Sigmoid colon (tissue), 7 donors: Measurements from ENCODE around the gene RPUSD3. TPM values are rescaled to one million over a fixed set of nuclear protein-coding genes. Genes with fewer than 3 reads are reported as not detected.

Experiments used
- DNase-seq: peaks from one replicate; pipeline ENCODE4 v3.0.0-alpha.2; 2019
- H3K27ac ChIP-seq, 4 donors: fragments of 200-600 bp; sonication (generic); one replicate each; pipeline ENCODE4 v1.5.1; 2016 to 2019; ENCODE audit warnings: mild to moderate bottlenecking in 1 of 4
- H3K27me3 ChIP-seq, 3 donors: fragments of 200-600 bp; sonication (generic); one replicate each; pipeline ENCODE4 v1.5.1; 2019; ENCODE audit warnings: mild to moderate bottlenecking in 1 of 3
- H3K36me3 ChIP-seq, 4 donors: fragments of 200-600 bp; sonication (generic); one replicate each; pipeline ENCODE4 v1.5.1; 2016 to 2019
- H3K4me1 ChIP-seq, 4 donors: fragments of 200-600 bp; sonication (generic); one replicate each; pipeline ENCODE4 v1.5.1; 2017 to 2019
- H3K4me3 ChIP-seq, 4 donors: fragments of 200-600 bp; sonication (generic); one replicate each; pipeline ENCODE4 v1.5.1; 2017 to 2019; ENCODE audit warnings: mild to moderate bottlenecking in 2 of 4, moderate library complexity in 1 of 4
- H3K9me3 ChIP-seq, 4 donors: fragments of 200-600 bp in 3 of 4; sonication (generic) in 3 of 4; one replicate each; pipeline versions ENCODE4 v1.5.1 to v1.6.1; 2013 to 2019
- CTCF ChIP-seq, 4 experiments: fragments of 450-650 bp in 3 of 4; fragments of 200-600 bp in 1 of 4; IDR thresholded peaks; one replicate each; pipeline ENCODE4 v1.5.1; 2016 to 2019; ENCODE audit warnings: antibody characterized with exemption in 4 of 4, mild to moderate bottlenecking in 3 of 4, moderate library complexity in 2 of 4
- EP300 ChIP-seq, 4 donors: sonication (generic); formaldehyde crosslinking; IDR thresholded peaks; one replicate each; pipeline ENCODE4 v1.6.1; 2017; ENCODE audit warnings: antibody characterized with exemption in 4 of 4
- POLR2A ChIP-seq, 2 donors: fragments of 450-650 bp; IDR thresholded peaks; one replicate each; pipeline ENCODE4 v1.6.1; 2016; ENCODE audit warnings: antibody characterized with exemption in 2 of 2, mild to moderate bottlenecking in 2 of 2, moderate library complexity in 2 of 2
- POLR2AphosphoS5 ChIP-seq, 4 donors: sonication (generic); formaldehyde crosslinking; IDR thresholded peaks; one replicate each; pipeline ENCODE4 v1.6.1; 2017; ENCODE audit warnings: antibody characterized with exemption in 4 of 4
- WGBS, 2 donors: extraction: QIAGEN DNeasy Blood & Tissue Kit; methylation state at CpG; one replicate each; pipeline ENCODE4 v1.1.7; 2013; 5-methylcytosine and 5-hydroxymethylcytosine counted together
- intact Hi-C: fragments of 100-400 bp; cut with DNase I; formaldehyde crosslinking; loops from one replicate; pipeline ENCODE4 v1.15.1; 2023
- polyA plus RNA-seq, 3 donors: library from polyadenylated mRNA; stranded (reverse); fragments of 200-250 nt; gene quantifications; one replicate each; pipeline ENCODE4 v1.2.3, GENCODE V29; 2013
- total RNA-seq, 4 donors: library from RNA; depleted of rRNA; stranded (reverse); fragments of >200 nt; gene quantifications; one replicate each; pipeline ENCODE4 v1.1.0, GENCODE V29; 2016
- donor health status: healthy with polysubstance abuse.
- donor health status: Bipolar disorder and iron deficiency.
- donor health status: healthy.

The RPUSD3 gene
- total and polyA plus RNA-seq, 7 donors, result 22.0 to 54.7 (median 42.6) TPM

GRCh38 chr3:9820543-9820942, 23.3 kb downstream of the RPUSD3 start:
- intact Hi-C loops, result no loop called here
- Histone ChIP-seq H3K4me3 (no peak overlapping the region), H3K4me1 (no peaks in the 10 kb centered on the region), H3K36me3 (peaks cover 0 to 18% (median 0%) of the 10 kb centered on the region in 4 donors), H3K27ac (no peak overlapping the region), H3K27me3 (no peaks in the 10 kb centered on the region), H3K9me3 (no peaks in the 10 kb centered on the region)
- TF ChIP-seq CTCF (IDR thresholded peaks at IDR 0.05) (no peak), EP300 (IDR thresholded peaks at IDR 0.05) (no peak), POLR2A (IDR thresholded peaks at IDR 0.05) (no peak), POLR2AphosphoS5 (IDR thresholded peaks at IDR 0.05) (no peak)
- WGBS, 2 donors, result 93 to 94% methylated on average over 12 of the region's 12 CpGs
- no peak for DNase-seq

- Histone ChIP-seq H3K27ac (no peak overlapping the region), H3K36me3 (peaks cover 0 to 20% (median 0%) of the 10 kb centered on the region in 4 donors), H3K4me3 (no peak overlapping the region), H3K9me3 (no peaks in the 10 kb centered on the region), H3K27me3 (no peaks in the 10 kb centered on the region), H3K4me1 (no peaks in the 10 kb centered on the region)
- intact Hi-C loops, result no loop called here
- 82 to 83% methylated on average over 7 of the region's 7 CpGs for WGBS, 2 donors
- TF ChIP-seq POLR2AphosphoS5 (IDR thresholded peaks at IDR 0.05) (no peak), POLR2A (IDR thresholded peaks at IDR 0.05) (no peak), CTCF (IDR thresholded peaks at IDR 0.05) (no peak), EP300 (IDR thresholded peaks at IDR 0.05) (no peak)
- DNase-seq, result no peak
These were observed 25.0 kb downstream of the RPUSD3 start for GRCh38 chr3:9818666-9819335.

GRCh38 chr3:9817436-9817835, 26.4 kb downstream of the RPUSD3 start:
- Histone ChIP-seq H3K4me1 (no peaks in the 10 kb centered on the region), H3K36me3 (peaks cover 0 to 33% (median 0%) of the 10 kb centered on the region in 4 donors), H3K27ac (no peak overlapping the region), H3K9me3 (no peaks in the 10 kb centered on the region), H3K27me3 (no peaks in the 10 kb centered on the region), H3K4me3 (no peak overlapping the region)
- no peak for DNase-seq
- TF ChIP-seq POLR2AphosphoS5 (IDR thresholded peaks at IDR 0.05), result no peak
- TF ChIP-seq CTCF (IDR thresholded peaks at IDR 0.05), result no peak
- TF ChIP-seq POLR2A (IDR thresholded peaks at IDR 0.05), result no peak
- TF ChIP-seq EP300 (IDR thresholded peaks at IDR 0.05), result no peak
- WGBS, 2 donors, result 93 to 94% methylated on average over 6 of the region's 6 CpGs
- intact Hi-C loops, result no loop called here

- Histone ChIP-seq H3K4me1 (peaks cover 0 to 6% (median 2%) of the 10 kb centered on the region in 4 donors), H3K9me3 (no peaks in the 10 kb centered on the region), H3K4me3 (no peak overlapping the region), H3K27me3 (no peaks in the 10 kb centered on the region), H3K27ac (no peak overlapping the region), H3K36me3 (peaks cover 0 to 33% (median 0%) of the 10 kb centered on the region in 4 donors)
- 94% methylated on average over 9 of the region's 9 CpGs for WGBS, 2 donors
- TF ChIP-seq POLR2AphosphoS5 (IDR thresholded peaks at IDR 0.05), result no peak
- no peak for TF ChIP-seq CTCF (IDR thresholded peaks at IDR 0.05)
- no peak for TF ChIP-seq EP300 (IDR thresholded peaks at IDR 0.05)
- no peak for TF ChIP-seq POLR2A (IDR thresholded peaks at IDR 0.05)
- DNase-seq, result no peak
- intact Hi-C loops, result no loop called here
These were observed 27.8 kb downstream of the RPUSD3 start for GRCh38 chr3:9815986-9816385.
